Head of caudate nucleus (tissue), 42 donors: Measurements from ENCODE around the gene ACTA1.
"Not testable (repeated sequence)": the region's sequence is repeated elsewhere in the genome, so short reads cannot be mapped to it uniquely, and the experiment has no call there.

Experiments used
- DNase-seq, 42 donors: peaks; one replicate each; pipeline versions ENCODE4 v3.0.0 to v3.0.0-alpha.2; 2020 to 2021; ENCODE audit warnings: mixed read lengths in 7 of 42
- intact Hi-C: fragments of 100-400 bp; cut with DNase I; formaldehyde crosslinking; loops from one replicate; pipeline ENCODE4 v1.15.0; 2022

The ACTA1 gene

GRCh38 chr1:229412056-229412455 is 21.8 kb downstream of the ACTA1 start:
- no peak for DNase-seq
- intact Hi-C loops, result no loop called here

DNA sequence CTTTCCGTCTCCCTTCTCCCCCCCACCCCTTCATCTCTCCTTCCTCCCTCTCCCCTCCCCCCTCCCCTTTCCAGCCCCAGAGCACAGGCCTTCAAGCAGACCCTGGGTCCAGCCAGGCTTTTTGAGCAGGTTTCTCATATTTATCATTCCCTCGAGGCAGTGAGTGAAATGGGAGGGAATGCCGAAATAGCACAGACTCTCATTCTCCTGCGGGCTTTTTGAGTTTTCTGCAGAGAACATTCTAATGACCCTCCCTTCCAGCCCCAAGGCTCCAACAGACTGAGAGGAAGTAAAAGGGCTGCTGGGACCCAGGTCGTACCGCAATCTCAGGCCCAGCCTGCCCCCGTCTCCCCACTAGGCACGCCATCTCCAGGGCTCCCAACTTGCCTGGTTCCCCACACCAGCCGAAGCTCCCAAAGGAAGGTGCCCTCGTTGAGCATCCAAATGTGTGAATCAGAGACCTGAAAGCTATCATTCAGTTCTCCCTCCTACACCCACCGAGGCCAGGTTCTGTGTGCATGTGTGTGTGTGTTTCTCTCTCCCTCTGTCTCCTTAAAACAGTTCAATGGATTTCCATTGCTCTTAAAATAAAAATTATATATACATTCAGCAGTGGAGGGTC is 22.3 kb downstream of the ACTA1 start:
- peak in 36 of 42 donors; percentile 22 to 84 (median 54) for DNase-seq
- intact Hi-C loops, result no loop called here

- intact Hi-C loops, result no loop called here
- DNase-seq, result peak in 41 of 42 donors; percentile 57 to 97 (median 84)
These were observed 23.0 kb downstream of the ACTA1 start for GRCh38 chr1:229410692-229411433.

DNA sequence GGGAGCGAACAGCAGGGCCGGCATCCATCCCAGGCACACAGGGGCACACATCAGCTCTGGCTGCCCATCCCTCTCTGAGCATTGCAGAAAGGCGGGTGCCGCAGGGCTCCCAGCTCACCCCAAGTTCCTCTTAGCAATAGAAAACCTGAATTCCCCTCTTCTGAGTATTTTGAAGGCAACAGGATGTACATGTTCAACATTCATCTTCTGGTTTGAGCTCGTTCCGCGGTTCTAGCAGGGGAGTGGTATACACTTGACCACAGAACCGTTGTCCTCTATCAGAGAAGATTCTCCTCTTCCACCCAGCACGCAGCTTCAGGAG is 23.6 kb downstream of the ACTA1 start:
- intact Hi-C loops, result no loop called here
- DNase-seq, result no peak

- intact Hi-C loops, result loop anchor here (10.0 kb wide), 1 partner anchor 65 kb away; the partner anchor contains the start of gene CCSAP
- DNase-seq, result peak in 1 of 42 donors; percentile 34
These were observed 24.1 kb downstream of the ACTA1 start for GRCh38 chr1:229409616-229410369.

DNA sequence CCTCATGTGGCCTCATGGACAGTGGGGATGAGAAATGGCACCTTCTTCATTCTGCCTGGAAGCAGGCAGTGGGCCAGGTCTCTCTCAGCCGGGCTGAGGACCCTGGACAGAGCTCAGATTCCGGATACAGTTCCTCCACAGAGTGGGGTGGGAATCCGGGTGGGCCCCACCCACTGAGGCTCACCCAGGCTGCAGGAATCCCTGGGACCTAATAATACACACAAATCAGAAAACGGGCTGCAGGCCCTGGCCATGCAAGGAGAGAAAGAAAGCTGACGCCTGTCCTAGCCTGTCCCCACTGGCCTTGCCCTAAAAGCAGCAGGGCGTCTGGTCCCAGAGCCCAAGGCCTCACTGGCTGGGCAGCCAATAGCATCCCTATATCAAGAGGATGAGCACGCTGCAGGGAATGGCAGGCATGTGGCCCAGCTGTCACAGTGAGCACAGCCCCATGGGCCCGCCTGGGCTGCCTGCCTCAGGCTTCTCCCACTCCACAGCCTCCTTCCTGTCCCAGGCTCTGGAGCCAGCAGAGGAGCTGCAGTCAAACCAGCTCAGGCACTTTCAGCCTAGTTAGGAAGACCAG is 25.3 kb downstream of the ACTA1 start:
- intact Hi-C loops, result loop anchor here (10.0 kb wide), 1 partner anchor 64 kb away; the partner anchor contains the start of gene CCSAP
- peak in 24 of 42 donors; percentile 12 to 74 (median 40) for DNase-seq

GRCh38 chr1:229407206-229408026 is 26.5 kb downstream of the ACTA1 start:
- intact Hi-C loops, result loop anchor here (10.0 kb wide), 1 partner anchor 63 kb away; the partner anchor contains the start of gene CCSAP
- peak in 41 of 42 donors; percentile 37 to 83 (median 65) for DNase-seq

GRCh38 chr1:229406798-229407197 is 27.1 kb downstream of the ACTA1 start:
- intact Hi-C loops, result loop anchor here (10.0 kb wide), 1 partner anchor 62 kb away; the partner anchor contains the start of gene CCSAP

DNA sequence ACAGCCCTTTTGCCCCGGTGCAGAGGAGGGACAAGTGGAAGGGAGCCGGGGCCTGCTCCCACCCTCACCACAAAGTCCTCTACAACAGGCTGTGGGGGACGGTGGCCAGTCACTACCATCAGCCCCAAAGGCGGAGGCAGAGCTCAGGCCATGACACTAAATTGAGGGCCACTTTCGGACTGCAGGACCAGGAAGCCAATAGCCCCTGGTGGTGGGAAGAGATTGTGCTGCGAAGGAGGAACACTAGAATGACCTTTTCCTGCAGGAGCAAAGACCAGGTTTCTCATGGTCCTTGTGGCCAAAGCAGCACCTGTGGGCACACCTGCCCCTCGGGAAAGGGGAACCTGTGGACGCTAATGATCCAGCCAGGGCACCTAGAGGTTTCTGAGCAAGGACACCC is 30.3 kb downstream of the ACTA1 start:
- intact Hi-C loops, result loop anchor here (10.0 kb wide), 1 partner anchor 59 kb away; the partner anchor contains the start of gene CCSAP
- DNase-seq, result no peak

More at GRCh38 chr1:229406798-229407197, 27.1 kb downstream of the ACTA1 start:
- peak in 3 of 42 donors; percentile 4 to 15 (median 8) for DNase-seq

DNA sequence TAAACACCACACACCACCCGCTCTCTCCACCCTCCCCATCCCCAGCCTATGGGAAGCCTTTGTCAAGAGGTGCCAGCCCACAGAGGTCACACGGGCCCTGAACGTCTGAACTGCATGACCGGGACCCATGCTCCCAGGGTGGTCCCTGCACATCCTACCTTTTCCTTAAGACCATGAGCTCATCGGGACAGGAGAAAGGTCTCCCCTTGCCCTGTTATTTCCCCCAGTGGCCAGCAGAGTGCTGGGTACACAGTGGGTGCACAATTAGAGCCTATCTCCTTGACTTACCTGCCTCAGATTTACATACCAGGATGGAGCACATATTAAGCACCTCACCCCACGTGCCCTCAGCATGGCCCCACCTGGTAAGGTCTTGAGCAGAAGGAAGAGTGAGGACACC is 30.9 kb downstream of the ACTA1 start:
- no peak for DNase-seq
- intact Hi-C loops, result loop anchor here (10.0 kb wide), 1 partner anchor 58 kb away; the partner anchor contains the start of gene CCSAP

DNA sequence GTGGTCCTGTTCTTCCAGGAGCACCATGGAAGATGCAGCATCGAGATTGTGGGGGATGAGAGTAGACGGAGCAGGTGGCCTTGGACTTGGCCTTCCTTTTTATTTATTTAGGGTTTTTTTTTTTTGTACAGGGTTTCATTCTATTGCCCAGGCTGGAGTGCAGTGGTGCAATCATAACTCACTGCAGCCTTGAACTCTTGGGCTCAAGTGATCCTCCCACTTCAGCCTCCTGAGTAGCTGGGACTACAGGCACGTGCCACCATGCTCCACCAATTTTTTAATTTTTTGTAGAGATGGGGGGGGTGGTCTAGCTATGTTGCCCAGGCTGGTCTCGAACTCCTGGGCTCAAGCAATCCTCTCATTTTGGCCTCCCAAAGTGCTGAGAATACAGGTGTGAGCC is 31.6 kb downstream of the ACTA1 start:
- intact Hi-C loops, result loop anchor here (10.0 kb wide), 1 partner anchor 58 kb away; the partner anchor contains the start of gene CCSAP
- DNase-seq, result not testable (repeated sequence)

DNA sequence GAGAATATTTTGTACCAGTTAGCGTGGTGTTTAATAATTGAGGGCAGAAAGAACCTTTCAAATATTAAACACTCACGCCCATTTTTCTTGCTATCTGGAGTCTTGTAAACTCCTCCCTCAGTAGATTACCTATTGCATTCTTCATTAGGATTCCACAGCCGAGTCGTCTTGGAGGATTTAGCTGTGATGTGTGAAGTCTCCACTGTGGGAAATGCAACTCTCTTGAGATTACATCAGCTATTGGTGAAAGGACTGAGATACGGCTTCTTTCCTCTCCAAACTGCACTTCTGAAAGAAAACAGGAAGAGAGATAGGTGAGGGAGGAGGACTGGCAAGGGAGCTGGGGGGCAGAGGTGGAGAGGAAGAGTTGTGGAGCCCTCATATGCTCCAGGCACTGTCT is 36.1 kb downstream of the ACTA1 start:
- intact Hi-C loops, result no loop called here
- no peak for DNase-seq

GRCh38 chr1:229396585-229397206 is 37.2 kb downstream of the ACTA1 start:
- intact Hi-C loops, result no loop called here
- DNase-seq, result no peak

DNA sequence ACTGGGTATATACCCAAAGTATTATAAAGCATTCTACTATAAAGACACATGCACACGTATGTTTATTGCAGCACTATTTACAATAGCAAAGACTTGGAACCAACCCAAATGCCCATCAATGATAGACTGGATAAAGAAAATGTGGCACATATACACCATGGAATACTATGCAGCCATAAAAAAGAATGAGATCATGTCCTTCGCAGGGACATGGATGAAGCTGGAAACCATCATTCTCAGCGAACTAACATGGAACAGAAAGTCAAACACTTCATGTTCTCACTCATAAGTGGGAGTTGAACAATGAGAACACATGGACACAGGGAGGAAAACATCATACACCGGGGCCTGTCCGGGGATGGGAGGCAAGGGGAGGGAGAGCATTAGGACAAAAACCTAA is 39.4 kb downstream of the ACTA1 start:
- intact Hi-C loops, DNase-seq: not testable (repeated sequence)

GRCh38 chr1:229392936-229393335 is 41.0 kb downstream of the ACTA1 start:
- intact Hi-C loops, result no loop called here
- DNase-seq, result no peak

DNA sequence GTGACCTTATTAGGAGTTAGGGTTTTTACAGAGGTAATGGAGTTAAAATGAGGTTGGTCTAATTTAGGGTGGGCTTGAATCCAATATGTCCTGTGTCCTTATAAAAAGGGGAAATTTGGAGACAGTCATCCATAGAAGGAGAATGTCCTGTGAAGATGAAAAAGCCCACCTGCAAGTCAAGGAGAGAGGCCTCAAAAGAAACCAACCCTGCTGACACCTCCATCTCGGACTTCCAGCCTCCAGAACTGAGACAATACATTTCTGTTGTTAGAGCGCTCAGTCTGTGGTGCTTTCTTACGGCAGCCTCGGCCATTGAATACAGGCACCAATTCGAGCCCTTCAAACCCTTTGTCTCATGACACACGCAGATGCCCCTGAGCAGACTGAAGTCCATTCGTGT is 43.8 kb downstream of the ACTA1 start:
- intact Hi-C loops, result no loop called here
- DNase-seq, result no peak

DNA sequence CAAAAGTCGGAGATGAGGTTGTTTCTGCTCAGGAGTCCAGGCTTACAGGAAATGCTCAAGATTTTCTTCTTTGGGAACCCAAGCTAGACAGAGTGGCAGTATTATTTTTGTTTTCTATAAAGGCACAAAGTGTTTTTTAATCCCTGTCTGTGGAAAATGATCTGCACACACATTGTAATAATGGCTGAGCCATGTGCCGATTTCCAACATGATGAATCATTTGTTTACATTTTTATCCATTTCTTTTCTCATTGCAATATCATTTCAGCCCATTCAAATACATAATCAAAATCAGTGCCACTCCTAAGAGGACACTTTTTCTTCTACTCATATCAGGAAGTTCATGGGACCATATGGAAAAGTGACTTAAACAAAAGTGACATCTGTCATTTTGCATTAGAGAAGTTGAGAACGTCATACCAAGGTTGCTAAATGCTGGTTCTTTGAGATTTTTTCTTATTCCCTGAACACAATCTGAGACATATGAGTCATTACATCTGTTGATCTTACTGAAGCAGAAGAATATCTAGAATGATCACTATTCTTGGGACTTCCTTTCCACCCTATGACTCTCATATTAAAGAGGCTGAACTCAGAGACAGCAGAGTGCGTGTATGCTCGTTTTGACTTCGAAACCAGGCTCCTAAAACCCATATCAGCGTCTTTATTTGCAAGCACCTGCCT is 44.9 kb downstream of the ACTA1 start:
- intact Hi-C loops, result no loop called here

More for the DNA sequence above, 44.9 kb downstream of the ACTA1 start:
- DNase-seq, result no peak
